Right hindlimb (tissue), 1 donor: ENCODE measurements around the gene CSNK2A2.

Source experiments
- DNase-seq: peaks from one replicate; pipeline ENCODE4 v3.0.0-alpha.2; 2018

CSNK2A2 gene

DNA sequence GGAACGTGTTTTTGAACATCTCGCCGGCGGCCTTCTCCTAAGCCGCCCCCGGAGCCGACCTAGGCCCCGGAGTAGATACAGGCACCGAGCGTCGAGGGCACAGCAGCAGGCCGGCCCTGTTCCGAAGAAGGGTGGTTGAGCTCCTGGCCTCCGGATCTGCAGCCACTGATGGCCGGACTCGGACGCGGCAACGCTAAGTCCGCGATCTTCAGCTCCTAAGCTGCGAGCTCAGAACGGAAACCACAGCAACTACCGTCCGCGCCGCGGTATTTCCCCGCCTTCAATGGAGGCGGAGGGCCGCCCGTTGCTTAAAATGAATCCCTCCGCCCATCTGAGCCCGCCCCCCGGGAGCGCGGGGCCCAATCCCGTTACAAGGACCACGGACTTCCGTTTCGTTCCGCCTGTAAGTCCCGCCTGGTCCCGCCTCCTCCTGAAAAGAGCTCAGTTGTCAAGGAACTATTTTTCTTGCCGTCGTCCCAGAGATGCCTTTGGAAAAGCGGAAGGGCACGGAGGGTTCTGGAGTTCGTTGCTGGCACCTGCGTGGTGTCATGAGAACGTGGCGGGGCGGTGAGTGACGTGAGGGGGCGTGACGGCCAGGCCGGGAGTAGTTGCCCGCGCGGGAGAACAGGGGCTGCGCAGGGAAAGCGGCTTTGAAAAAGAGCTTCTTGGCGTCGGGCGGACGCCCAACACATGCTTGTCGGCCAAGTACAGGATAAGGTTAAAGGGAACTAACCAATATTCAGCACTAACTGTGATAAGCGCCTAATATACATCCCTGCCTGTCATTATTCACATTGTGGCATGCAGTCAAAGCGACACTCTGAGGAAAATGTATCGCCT, 68.6 kb downstream of the CSNK2A2 start, which contains the start of gene CFAP20:
TSS of gene CFAP20 (minus strand) at position 285 of the 840 bp plus-strand sequence. CDS start at position 19, 266 bp downstream.
- peak; percentile 99 for DNase-seq

- peak; percentile 73 for DNase-seq
Measured at GRCh38 chr16:58128711-58129096, 69.2 kb downstream of the CSNK2A2 start.

GRCh38 chr16:58128181-58128631, 69.7 kb downstream of the CSNK2A2 start:
- no peak for DNase-seq

DNA sequence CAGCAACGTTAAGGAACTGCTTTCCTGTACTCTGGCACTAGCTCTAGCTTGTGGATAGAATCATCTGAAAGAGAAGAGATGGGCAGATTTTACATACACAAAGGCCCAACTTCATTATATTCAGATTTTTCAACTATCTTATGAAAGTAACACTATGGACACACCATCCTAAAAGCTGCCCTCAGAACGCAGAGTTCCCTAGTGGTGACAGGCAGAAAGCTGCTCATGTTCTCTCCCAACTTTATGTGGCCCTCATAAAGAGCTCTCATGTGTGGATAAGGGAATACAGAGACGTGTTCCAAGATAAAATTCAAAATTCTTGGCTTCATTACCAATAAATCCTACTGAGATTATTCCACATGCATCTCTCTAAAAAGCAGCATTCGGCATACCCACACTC, 70.3 kb downstream of the CSNK2A2 start:
- no peak for DNase-seq

GRCh38 chr16:58127033-58127556, 70.8 kb downstream of the CSNK2A2 start:
- DNase-seq, result no peak

- DNase-seq, result no peak
Measured at GRCh38 chr16:58126451-58126961, 71.4 kb downstream of the CSNK2A2 start.

- no peak for DNase-seq
Measured at GRCh38 chr16:58125781-58126335, 72.0 kb downstream of the CSNK2A2 start.

- DNase-seq, result no peak
Measured at GRCh38 chr16:58125041-58125440, 72.9 kb downstream of the CSNK2A2 start.

DNA sequence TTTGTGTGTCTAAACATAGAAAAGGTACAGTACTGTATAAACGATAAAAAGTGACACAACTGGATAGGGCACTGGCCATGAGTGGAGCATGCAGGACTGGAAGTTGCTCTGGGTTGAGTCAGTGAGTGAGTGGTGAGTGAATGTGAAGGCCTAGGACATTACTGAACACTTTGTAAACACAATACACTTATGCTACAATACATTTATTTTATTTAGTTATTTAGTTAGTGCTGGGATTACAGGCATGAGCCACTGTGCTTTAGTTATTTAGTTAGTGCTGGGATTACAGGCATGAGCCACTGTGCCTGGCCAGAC, 73.3 kb downstream of the CSNK2A2 start:
- DNase-seq, result no peak

DNA sequence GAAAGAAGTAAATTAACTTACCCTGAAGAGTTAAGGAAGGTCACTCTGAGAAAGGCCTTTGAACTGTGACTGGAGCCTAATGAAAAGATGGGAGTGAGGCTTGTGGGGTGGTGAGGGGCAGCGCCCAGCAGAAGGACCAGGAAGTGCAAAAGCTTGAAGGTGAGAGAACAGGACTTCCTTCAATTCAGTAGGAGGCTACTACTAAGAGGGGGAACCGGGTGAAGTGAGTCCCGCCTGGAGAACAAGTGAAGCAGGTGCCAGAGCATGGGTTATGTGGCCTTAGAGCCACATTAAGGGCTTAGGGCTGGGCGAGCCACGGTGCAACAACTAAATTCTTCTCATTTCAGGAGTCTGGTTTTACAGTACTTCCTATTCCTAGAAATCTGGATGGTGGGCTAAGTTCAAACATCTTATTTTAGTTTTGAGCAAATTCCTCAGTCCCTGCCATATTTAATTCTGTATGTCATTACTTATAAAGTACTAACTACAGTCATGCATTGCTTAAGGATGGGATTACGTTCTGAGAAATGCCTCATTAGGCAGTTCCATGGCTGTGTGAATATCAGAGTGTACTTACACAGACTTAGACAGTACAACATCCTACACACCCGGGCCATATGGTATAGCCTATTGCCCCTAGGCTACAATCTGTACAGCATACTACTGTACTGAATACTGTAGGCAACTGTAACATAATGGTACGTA, 73.9 kb downstream of the CSNK2A2 start:
- no peak for DNase-seq

- no peak for DNase-seq
Measured at GRCh38 chr16:58121132-58121531, 76.8 kb downstream of the CSNK2A2 start.

DNA sequence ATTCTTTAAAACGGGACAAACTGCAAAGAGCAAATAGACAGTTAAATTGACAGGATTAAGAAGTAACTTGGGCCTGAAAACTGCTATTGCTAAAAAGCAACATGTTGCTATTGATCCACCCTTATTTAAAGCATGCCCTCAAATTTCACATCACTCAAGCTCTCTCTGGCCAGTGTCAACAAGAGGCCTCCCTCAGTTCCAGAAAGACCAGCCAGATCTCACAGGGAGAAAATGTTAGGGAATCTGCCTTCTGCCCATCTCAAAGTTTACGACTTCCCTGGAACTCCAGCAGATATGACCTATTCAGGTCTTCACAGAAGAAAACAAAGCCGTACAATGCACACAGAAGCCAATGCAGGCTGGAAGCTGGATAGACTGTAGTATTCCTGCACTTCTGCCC, 77.7 kb downstream of the CSNK2A2 start:
- no peak for DNase-seq

GRCh38 chr16:58119509-58119845, 78.4 kb downstream of the CSNK2A2 start:
- DNase-seq, result no peak

DNA sequence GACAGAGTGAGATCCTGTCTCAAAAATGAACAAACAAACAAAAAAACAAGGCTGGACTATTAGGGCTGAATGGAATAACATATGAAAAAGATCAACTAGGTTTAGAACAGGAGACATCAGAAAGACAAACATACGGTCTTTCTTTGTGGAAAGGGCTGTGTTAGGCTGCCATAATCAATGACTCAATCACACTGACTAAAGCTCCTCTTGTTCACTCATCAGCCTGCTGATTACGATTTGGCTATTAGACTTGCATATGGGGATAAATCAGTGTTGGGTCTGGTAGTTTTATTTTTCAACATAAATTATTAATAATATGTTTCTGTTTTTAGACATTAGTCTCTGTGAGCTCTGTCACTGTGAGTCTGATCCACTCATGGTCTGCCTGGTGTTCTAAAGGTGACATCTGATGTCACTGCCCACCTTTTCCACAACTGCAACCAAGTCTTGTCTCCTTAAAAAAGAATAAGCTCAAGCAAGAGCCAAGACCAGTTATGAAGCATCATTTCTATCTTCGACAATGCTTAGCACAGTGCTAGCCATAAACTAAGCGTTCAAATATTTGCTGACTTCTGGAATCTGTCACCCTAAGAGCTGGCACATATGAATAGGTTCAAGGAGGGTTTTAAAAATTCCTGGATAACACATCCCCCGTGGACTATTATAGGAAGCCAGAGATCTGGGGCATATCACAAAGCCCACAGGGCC, 79.0 kb downstream of the CSNK2A2 start:
- no peak for DNase-seq

- DNase-seq, result no peak
Measured at GRCh38 chr16:58116529-58116928, 81.4 kb downstream of the CSNK2A2 start.

GRCh38 chr16:58116081-58116480, 81.8 kb downstream of the CSNK2A2 start:
- DNase-seq, result no peak

- DNase-seq, result no peak
Measured at GRCh38 chr16:58114827-58115825, 82.8 kb downstream of the CSNK2A2 start.

DNA sequence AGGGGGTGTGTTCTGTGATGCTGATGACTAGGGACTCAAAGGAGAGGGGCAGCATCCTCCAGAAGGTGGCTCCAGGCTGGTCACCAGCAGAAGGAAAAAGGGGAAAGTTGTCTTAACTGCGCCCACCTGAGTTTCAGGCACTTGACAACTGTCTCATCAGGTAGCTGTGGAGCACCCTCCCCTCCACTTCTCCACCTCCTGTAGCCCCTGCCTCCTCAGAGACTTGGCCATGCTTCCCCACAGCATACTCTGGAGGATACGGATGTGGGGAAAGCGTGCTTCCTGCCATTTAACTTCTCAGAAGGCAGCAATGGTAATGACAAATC, 86.6 kb downstream of the CSNK2A2 start:
- no peak for DNase-seq

DNA sequence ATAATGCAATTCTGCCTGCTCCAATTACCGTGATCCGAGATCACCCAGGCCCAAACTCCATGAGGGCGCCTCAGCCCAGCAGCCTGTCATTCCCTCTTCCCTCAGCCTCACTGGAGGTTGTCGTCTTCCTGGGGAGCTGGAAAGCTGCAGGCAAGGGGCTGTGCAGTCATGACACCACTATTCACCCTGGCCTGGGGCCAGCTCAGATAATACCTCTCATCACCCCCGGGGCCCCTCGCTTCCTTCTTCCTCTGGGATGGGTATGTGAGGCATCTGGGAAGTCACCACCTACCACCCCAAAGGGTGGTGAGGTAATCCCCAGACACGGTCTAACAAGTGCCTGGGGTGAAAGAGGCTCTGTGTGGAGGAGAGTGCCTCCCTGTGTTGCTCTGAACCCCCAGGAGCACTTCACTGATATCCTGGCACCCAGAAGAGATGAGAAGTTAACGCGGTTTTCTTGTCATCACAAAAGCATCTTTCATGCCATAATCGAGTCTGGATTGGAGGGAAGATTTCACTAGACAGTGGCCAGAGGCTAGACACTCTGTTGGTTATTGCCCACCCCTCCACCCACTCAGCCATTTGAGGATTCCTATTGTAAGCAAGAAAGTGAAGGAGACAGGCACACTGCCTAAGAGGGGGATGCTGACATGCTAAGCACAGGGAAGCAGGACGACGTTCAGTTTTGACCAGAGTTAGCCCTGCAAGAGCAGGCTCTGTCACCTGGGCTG, 87.2 kb downstream of the CSNK2A2 start:
- DNase-seq, result no peak

- DNase-seq, result no peak
Measured at GRCh38 chr16:58109881-58110280, 88.0 kb downstream of the CSNK2A2 start.

DNA sequence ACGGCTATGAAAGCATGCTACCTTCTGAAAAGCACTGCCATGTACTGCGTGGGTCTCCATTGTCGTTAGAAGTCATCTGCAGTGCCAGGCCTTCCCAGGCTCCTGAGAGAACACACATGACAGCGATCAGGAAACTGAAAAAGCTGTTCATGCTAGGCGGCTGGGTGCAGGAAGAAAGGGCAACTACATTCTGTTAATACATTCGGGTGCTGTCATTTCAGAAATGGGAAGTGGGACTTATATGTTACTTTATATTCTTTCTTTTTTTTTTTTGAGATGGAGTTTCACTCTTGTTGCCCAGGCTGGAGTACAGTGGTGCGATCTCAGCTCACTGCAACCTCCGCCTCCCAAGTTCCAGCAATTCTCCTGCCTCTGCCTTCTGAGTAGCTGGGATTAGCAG, 88.6 kb downstream of the CSNK2A2 start:
- no peak for DNase-seq
